ENCODE measurements around the gene ERGIC1. TPM values are rescaled to one million over a fixed set of nuclear protein-coding genes. Genes with fewer than 3 reads are reported as not detected.
A peak's percentile ranks its signal among the peaks of the same experiment; 100 is the strongest.

Gene ERGIC1
- total RNA-seq, 4 donors from 2014 or later = 156 to 214 (median 175) TPM

- intact Hi-C loops (cut with DNase I) = no loop called here
- Histone ChIP-seq H3K9me3 (no peaks in the 10 kb centered on the region), H3K4me1 (peaks cover 0 to 14% of the 10 kb centered on the region in 2 donors), H3K27me3 (no peaks in the 10 kb centered on the region), H3K4me3 (replicated peaks in 1 of 3) (no peak overlapping the region), H3K27ac (no peak overlapping the region), H3K36me3 (no peaks in the 10 kb centered on the region)
- DNase-seq = no peak
- WGBS, 2 donors = 67 to 73% methylated on average over 5 of the region's 5 CpGs
- TF ChIP-seq POLR2A (IDR thresholded peaks at IDR 0.05) = no peak
- no peak for TF ChIP-seq CTCF (IDR thresholded peaks at IDR 0.05)
Observed at GRCh38 chr5:172816925-172817562, 17.0 kb upstream of the ERGIC1 start.

GRCh38 chr5:172817664-172818063 is 16.4 kb upstream of the ERGIC1 start:
- Histone ChIP-seq H3K4me1 (peaks cover 0 to 14% of the 10 kb centered on the region in 2 donors), H3K27me3 (no peaks in the 10 kb centered on the region), H3K27ac (no peak overlapping the region), H3K36me3 (no peaks in the 10 kb centered on the region), H3K4me3 (replicated peaks in 1 of 3) (no peak overlapping the region), H3K9me3 (no peaks in the 10 kb centered on the region)
- WGBS, 2 donors = 87 to 95% methylated on average over 7 of the region's 7 CpGs
- intact Hi-C loops (cut with DNase I) = no loop called here
- TF ChIP-seq CTCF (IDR thresholded peaks at IDR 0.05) (no peak), POLR2A (IDR thresholded peaks at IDR 0.05) (no peak)
- no peak for DNase-seq

- no peak overlapping the region for H3K4me3 ChIP-seq (replicated peaks in 1 of 3)
- no peak for DNase-seq
- no peak overlapping the region for H3K27ac ChIP-seq
- no peaks in the 10 kb centered on the region for H3K9me3 ChIP-seq
- intact Hi-C loops (cut with DNase I) = no loop called here
- 93 to 94% methylated on average over 3 of the region's 3 CpGs for WGBS, 2 donors
- H3K36me3 ChIP-seq = no peaks in the 10 kb centered on the region
- H3K4me1 ChIP-seq = peaks cover 0 to 14% of the 10 kb centered on the region in 2 donors
- no peaks in the 10 kb centered on the region for H3K27me3 ChIP-seq
- TF ChIP-seq POLR2A (IDR thresholded peaks at IDR 0.05) = no peak
- TF ChIP-seq CTCF (IDR thresholded peaks at IDR 0.05) = no peak
Observed at GRCh38 chr5:172818081-172818480, 16.0 kb upstream of the ERGIC1 start.

GRCh38 chr5:172819569-172819968 is 14.5 kb upstream of the ERGIC1 start:
- no peaks in the 10 kb centered on the region for H3K9me3 ChIP-seq
- H3K4me1 ChIP-seq = peaks cover 0 to 14% of the 10 kb centered on the region in 2 donors
- DNase-seq = no peak
- no peak for TF ChIP-seq POLR2A (IDR thresholded peaks at IDR 0.05)
- TF ChIP-seq CTCF (IDR thresholded peaks at IDR 0.05) = no peak
- 95 to 97% methylated on average over 3 of the region's 3 CpGs for WGBS, 2 donors
- no peak overlapping the region for H3K27ac ChIP-seq
- intact Hi-C loops (cut with DNase I) = no loop called here
- no peaks in the 10 kb centered on the region for H3K36me3 ChIP-seq
- no peaks in the 10 kb centered on the region for H3K27me3 ChIP-seq
- no peak overlapping the region for H3K4me3 ChIP-seq (replicated peaks in 1 of 3)

GRCh38 chr5:172820046-172820767 is 13.8 kb upstream of the ERGIC1 start:
- Histone ChIP-seq H3K36me3 (no peaks in the 10 kb centered on the region), H3K27ac (peak overlapping the region in 1 of 3 donors; percentile 39), H3K4me3 (replicated peaks in 1 of 3) (no peak overlapping the region), H3K27me3 (no peaks in the 10 kb centered on the region), H3K9me3 (no peaks in the 10 kb centered on the region), H3K4me1 (peaks cover 0 to 14% of the 10 kb centered on the region in 2 donors)
- intact Hi-C loops (cut with DNase I) = no loop called here
- 46 to 47% methylated on average over 15 to 16 of the region's 16 CpGs for WGBS, 2 donors
- peak; percentile 69 to 76 for DNase-seq
- TF ChIP-seq CTCF (IDR thresholded peaks at IDR 0.05) (no peak), POLR2A (IDR thresholded peaks at IDR 0.05) (no peak)

All from thyroid gland (tissue), 4 donors.